MM.1S (cell line): ENCODE data around the gene ARID3C.

Source experiments
- CTCF ChIP-seq: fragments of 300-600 bp; sonication (generic); IDR thresholded peaks from 2 replicates; pipeline ENCODE4 v1.5.1; 2016; ENCODE audit warnings: antibody characterized with exemption, low read length, mixed read lengths
- EZH2 ChIP-seq: fragments of 300-600 bp; sonication (generic); optimal IDR thresholded peaks from 2 replicates; pipeline ENCODE3; 2017; ENCODE audit warnings: low read depth, mild to moderate bottlenecking, antibody characterized with exemption, low read length, mixed read lengths
- EZH2phosphoT487 ChIP-seq: fragments of 300-600 bp; sonication (generic); IDR thresholded peaks from 2 replicates; pipeline ENCODE4 v1.6.1; 2018; ENCODE audit warnings: antibody characterized with exemption, low read length

DNA sequence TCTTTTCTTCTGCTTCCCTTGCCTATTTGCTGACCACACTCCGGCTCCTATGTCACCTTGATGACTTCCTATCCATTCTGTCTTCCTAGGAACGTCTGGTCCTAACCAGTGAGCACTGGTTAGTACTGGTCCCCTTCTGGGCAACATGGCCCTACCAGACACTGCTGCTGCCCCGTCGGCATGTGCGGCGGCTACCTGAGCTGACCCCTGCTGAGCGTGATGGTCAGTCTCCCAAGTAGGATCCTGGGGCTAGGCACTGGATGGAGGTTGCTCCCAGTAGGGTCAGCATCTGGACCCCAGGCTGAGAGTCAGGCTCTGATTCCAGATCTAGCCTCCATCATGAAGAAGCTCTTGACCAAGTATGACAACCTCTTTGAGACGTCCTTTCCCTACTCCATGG is 19.8 kb upstream of the ARID3C start:
- no peak for TF ChIP-seq CTCF
- no peak for TF ChIP-seq EZH2
- no peak for TF ChIP-seq EZH2phosphoT487
